Kidney tubule cell (primary cell): ENCODE measurements around the gene FBXL5.

Source experiments
- DNase-seq: peaks from one replicate; pipeline ENCODE4 v3.0.0-alpha.2; 2018; ENCODE audit warnings: low spot score

The FBXL5 gene

DNA sequence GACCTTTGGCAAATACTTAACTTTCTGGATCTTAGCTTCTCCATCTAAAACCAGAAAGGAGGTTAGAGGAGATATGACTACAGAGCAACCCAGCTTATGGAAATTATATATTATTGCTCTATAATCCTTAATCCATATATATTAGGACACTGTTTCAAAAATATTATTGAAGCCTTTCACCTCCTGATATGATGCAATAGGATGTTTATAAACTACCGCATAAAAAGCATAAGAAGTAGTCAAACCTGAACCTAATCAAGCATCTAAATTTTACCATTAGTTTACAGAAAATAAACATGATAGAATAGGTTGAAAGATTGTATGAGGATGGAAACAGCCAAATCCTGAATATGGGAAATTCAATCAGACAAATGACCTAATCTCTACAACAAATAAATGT is 20.9 kb upstream of the FBXL5 start:
- DNase-seq = no peak

GRCh38 chr4:15675356-15675755 is 20.2 kb upstream of the FBXL5 start:
- no peak for DNase-seq

DNA sequence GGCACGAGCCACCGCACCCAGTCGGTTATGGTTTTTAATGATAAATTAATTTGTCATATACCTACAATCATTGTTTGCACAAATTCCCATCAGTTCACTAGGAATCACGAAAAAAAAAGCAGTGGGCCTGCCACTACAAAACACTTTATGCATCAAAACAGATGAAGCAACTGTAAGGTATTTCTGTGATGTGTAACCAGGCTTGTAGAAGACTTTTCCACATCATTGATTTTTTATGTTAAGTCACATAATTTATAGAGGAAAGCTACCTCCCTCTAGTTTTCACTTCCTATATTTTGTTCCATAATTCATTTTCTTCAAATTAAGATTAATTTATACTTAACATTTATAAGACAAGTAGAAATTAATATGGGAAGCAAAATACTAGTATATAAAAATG is 19.8 kb upstream of the FBXL5 start:
- DNase-seq = no peak

GRCh38 chr4:15674046-15674445 is 18.9 kb upstream of the FBXL5 start:
- DNase-seq = no peak

GRCh38 chr4:15673337-15673736 is 18.2 kb upstream of the FBXL5 start:
- no peak for DNase-seq

DNA sequence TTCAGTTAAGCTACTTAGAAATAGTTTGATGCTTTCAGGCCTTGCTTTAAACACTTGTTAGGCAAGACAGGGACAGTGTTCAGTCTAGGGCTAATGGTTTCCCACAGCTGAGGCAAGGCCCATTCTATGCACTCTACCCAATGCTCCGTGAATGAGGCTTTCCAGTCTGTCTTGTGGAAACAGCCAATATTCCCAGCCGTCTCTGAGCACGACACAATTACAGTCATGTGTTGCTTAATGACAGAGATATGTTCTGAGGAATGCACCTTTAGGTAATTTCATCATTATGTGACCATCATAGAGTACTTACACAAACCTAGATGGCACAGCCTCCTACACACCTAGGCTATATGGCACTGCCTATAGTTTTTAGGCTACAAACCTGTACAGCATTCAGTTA is 16.9 kb upstream of the FBXL5 start:
- no peak for DNase-seq

DNA sequence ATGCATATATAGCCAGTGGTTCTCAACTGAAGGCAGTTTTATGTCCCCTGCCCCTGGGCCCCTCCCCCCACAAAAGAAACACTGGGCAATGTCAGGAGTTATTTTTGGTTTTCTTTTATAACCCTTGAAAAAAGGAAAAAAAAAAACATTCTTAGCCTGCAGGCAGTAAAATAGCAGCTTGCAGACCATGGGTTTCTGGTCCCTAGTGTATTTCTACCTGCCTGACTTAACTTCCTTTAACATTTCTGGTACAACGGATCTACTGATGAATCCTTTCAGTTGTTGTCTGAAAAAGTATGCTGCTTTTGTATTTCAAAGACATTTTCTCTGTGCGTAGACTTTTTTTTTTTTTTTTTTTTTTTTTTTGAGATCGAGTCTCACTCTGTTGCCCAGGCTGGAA is 15.4 kb upstream of the FBXL5 start:
- DNase-seq = no peak

DNA sequence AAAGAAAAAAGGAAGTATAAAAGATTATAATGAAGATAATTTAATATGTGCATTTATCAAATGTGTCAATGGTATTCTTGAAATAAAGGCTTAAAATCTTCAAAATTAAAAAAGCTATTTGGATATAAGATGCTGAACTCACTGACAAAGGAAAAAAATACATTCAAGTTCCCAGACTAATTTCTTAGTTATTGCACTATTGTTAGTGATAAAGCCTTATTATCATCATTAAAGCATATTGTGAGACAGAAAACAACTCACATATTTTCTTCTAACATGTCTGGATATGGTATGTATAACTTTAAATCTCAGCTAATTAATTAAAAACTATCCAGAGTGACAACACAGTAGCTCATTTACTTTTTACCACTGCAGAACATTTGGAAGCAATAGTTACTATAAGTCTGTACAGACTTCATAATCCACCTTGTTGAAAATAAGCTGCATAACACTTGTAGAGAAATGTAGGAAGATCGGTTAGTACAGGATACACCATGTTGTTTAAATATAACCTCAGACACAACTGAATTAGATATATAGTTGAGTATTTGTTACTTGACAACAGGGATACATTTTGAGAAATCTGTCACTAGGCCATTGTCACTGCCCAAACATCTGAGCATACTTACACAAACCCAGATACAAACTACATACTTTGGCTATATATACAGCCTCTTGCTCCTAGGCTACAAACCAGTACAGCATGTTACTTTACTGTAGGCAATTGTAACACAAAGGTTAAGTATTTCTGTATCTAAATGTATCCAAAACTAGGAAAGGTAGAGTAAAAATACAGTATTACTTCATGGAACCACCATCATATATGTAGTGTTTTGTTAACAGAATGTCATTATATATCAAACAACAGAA is 13.6 kb upstream of the FBXL5 start:
- no peak for DNase-seq

GRCh38 chr4:15667006-15667405 is 11.8 kb upstream of the FBXL5 start:
- DNase-seq = no peak

GRCh38 chr4:15665753-15666365 is 10.7 kb upstream of the FBXL5 start:
- peak; percentile 93 for DNase-seq

GRCh38 chr4:15659768-15660570 is 4.8 kb upstream of the FBXL5 start:
- no peak for DNase-seq

- DNase-seq = no peak
Measured at GRCh38 chr4:15658781-15659180, 3.6 kb upstream of the FBXL5 start.

DNA sequence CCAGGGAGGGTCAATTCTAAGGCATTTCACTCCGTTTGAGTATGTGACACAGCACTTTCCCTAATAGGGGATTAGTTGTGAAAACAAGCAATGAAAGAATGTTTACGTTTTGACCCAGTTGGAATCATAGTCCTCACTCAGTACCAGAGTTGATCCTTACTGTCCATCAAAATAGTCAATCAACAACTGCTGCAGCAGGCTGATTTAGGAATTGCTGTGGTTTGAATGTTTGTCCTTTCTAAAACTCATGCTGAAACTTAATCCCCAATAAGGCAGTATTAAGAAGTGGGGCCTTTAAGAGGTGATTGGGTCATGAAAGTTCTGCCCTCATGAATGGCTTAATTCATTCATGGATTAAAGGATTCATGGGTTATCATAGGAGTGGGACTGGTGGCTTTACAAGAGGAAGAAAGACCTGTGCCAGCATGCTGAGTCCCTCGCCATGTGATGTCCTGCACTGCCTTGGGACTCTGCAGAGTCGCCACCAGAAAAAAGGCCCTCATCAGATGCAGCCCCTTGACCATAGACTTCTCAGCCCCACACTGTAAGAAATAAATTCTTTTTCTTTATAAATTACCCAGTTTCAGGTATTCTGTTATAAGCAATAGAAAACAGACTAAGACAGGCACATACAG is 3.1 kb upstream of the FBXL5 start:
- no peak for DNase-seq

DNA sequence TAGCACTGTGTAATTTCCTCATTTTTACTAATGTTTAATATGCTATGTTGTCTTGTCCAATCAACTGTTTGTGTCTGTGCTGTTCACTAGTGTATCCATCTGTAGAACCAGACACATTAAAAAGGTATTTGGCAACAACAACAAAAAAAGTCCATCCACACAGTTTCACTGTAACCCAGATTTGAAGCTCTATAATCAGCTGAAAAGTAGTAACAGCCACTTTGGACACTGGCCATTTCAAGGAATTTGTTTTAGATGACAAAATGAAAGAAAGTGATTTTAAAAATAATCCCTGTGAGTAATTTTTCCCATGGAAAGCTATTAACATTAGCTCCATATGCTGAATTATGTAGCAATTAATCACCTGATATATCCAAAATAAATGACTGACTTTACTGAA is 2.2 kb upstream of the FBXL5 start:
- no peak for DNase-seq

GRCh38 chr4:15656038-15656470 is 897 bp upstream of the FBXL5 start:
- DNase-seq = no peak

GRCh38 chr4:15654593-15655222 is 449 bp downstream of the FBXL5 start:
- DNase-seq = peak; percentile 50

GRCh38 chr4:15653864-15654592 is 1.1 kb downstream of the FBXL5 start:
- DNase-seq = peak; percentile 51

- no peak for DNase-seq
Measured at GRCh38 chr4:15653420-15653819, 1.7 kb downstream of the FBXL5 start.

GRCh38 chr4:15652841-15653240 is 2.3 kb downstream of the FBXL5 start:
- DNase-seq = no peak

DNA sequence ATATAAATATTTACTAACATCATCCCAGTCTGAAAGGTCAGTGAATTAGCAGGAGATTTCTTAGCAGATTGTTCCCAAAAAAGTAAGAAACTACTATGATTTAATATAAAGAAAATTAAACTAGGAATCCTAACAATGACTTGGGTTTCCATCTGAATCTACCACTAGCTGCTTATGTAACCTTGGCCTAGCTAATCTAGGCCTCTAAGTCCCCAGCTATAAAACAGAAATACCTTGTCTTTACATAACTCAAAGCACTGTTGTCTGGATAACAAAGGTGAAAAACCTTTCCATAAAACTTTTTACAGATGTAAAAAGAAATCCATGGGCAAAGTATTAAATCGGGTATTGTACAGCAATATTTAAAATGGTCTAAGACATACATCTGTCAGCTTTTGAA is 3.0 kb downstream of the FBXL5 start:
- DNase-seq = no peak

GRCh38 chr4:15651676-15652075 is 3.5 kb downstream of the FBXL5 start:
- DNase-seq = peak; percentile 32
